ENCODE measurements around the gene PTGS1.
"Not testable (repeated sequence)": the region's sequence is repeated elsewhere in the genome, so short reads cannot be mapped to it uniquely, and the experiment has no call there.

- not testable (repeated sequence) for TF ChIP-seq POLR2A, CTCF (IDR thresholded peaks at IDR 0.05)
These were observed 43.3 kb downstream of the PTGS1 start for GRCh38 chr9:122414108-122414507.
